SK-MEL-5 (cell line): ENCODE measurements around the gene CREB5. TPM values are rescaled to one million over a fixed set of nuclear protein-coding genes. Genes with fewer than 3 reads are reported as not detected.

Experiments
- DNase-seq: peaks from one replicate; pipeline ENCODE4 v3.0.0-alpha.2; 2016; ENCODE audit warnings: low read depth, low spot score
- in situ Hi-C: cut with HindIII; loops from 2 replicates; pipeline ENCODE4 v1.10.0; 2016; ENCODE audit warnings: low sequenced_read_pairs, high pct_unique_total_duplicates, low pct_unique_long_range_greater_than_20kb
- total RNA-seq: library from RNA; depleted of rRNA; stranded (reverse); fragments of >200 nt; shearing (Covaris generic); gene quantifications from 2 replicates; pipeline ENCODE4 v1.2.3, GENCODE V29; 2014

The CREB5 gene
- total RNA-seq, 1 experiment from 2014 or later: 19.4 TPM

- in situ Hi-C loops: no loop called here
- no peak for DNase-seq
Observed at GRCh38 chr7:28646376-28647075, 234.2 kb downstream of the CREB5 start.

- in situ Hi-C loops: no loop called here
- DNase-seq: no peak
Observed at GRCh38 chr7:28647076-28647421, 234.7 kb downstream of the CREB5 start.

- in situ Hi-C loops: no loop called here
- DNase-seq: no peak
Observed at GRCh38 chr7:28649189-28649588, 236.9 kb downstream of the CREB5 start.

GRCh38 chr7:28649811-28650210, 237.5 kb downstream of the CREB5 start:
- in situ Hi-C loops: no loop called here
- DNase-seq: no peak

GRCh38 chr7:28654110-28654509, 241.8 kb downstream of the CREB5 start:
- in situ Hi-C loops: no loop called here
- DNase-seq: no peak

- no peak for DNase-seq
- in situ Hi-C loops: no loop called here
Observed at GRCh38 chr7:28656529-28656928, 244.2 kb downstream of the CREB5 start.

- in situ Hi-C loops: no loop called here
- no peak for DNase-seq
Observed at GRCh38 chr7:28658381-28658780, 246.1 kb downstream of the CREB5 start.

GRCh38 chr7:28660132-28660531, 247.8 kb downstream of the CREB5 start:
- no peak for DNase-seq
- in situ Hi-C loops: no loop called here

- no peak for DNase-seq
- in situ Hi-C loops: no loop called here
Observed at GRCh38 chr7:28661826-28662595, 249.7 kb downstream of the CREB5 start.

GRCh38 chr7:28666154-28666553, 253.8 kb downstream of the CREB5 start:
- no peak for DNase-seq

GRCh38 chr7:28668085-28668484, 255.8 kb downstream of the CREB5 start:
- no peak for DNase-seq
- in situ Hi-C loops: no loop called here

More at GRCh38 chr7:28666154-28666553, 253.8 kb downstream of the CREB5 start:
- in situ Hi-C loops: no loop called here

- in situ Hi-C loops: no loop called here
- DNase-seq: no peak
Observed at GRCh38 chr7:28669330-28669729, 257.0 kb downstream of the CREB5 start.

- no peak for DNase-seq
- in situ Hi-C loops: no loop called here
Observed at GRCh38 chr7:28671526-28671925, 259.2 kb downstream of the CREB5 start.

- DNase-seq: no peak
- in situ Hi-C loops: no loop called here
Observed at GRCh38 chr7:28672397-28672797, 260.1 kb downstream of the CREB5 start.

- DNase-seq: no peak
- in situ Hi-C loops: no loop called here
Observed at GRCh38 chr7:28674359-28674782, 262.1 kb downstream of the CREB5 start.

- in situ Hi-C loops: no loop called here
- DNase-seq: no peak
Observed at GRCh38 chr7:28675429-28675828, 263.1 kb downstream of the CREB5 start.

- in situ Hi-C loops: no loop called here
- no peak for DNase-seq
Observed at GRCh38 chr7:28677668-28678067, 265.4 kb downstream of the CREB5 start.

- in situ Hi-C loops: no loop called here
- DNase-seq: no peak
Observed at GRCh38 chr7:28678431-28678965, 266.2 kb downstream of the CREB5 start.
